Fibroblast of the aortic adventitia (primary cell): ENCODE results near the gene BABAM2. TPM values are rescaled to one million over a fixed set of nuclear protein-coding genes. Genes with fewer than 3 reads are reported as not detected.

ENCODE experiments used
- DNase-seq: peaks from one replicate; pipeline ENCODE4 v3.0.0-alpha.2; 2010; ENCODE audit warnings: low read depth
- H3K4me3 ChIP-seq: 2 replicates; pipeline ENCODE4 v1.5.1; 2011; ENCODE audit warnings: low read depth, mild to moderate bottlenecking, control low read depth, low read length, moderate library complexity
- CTCF ChIP-seq: IDR thresholded peaks from 2 replicates; pipeline ENCODE4 v1.5.1; 2011; ENCODE audit warnings: mild to moderate bottlenecking, low read length, control low read depth, inconsistent platforms; ENCODE audit not compliant: insufficient read depth
- total RNA-seq: library from RNA; depleted of rRNA; stranded (reverse); fragments of >200 nt; gene quantifications from 2 replicates; pipeline ENCODE4 v1.2.3, GENCODE V29; 2012; ENCODE audit warnings: low replicate concordance

Gene BABAM2
- total RNA-seq, 1 donor = 45.3 TPM

- H3K4me3 ChIP-seq = no peak overlapping the region
- no peak for DNase-seq
- no peak for TF ChIP-seq CTCF
Measured at GRCh38 chr2:27885661-27886060, 4.9 kb upstream of the BABAM2 start.

GRCh38 chr2:27886322-27886721 is 4.2 kb upstream of the BABAM2 start:
- no peak for TF ChIP-seq CTCF
- DNase-seq = no peak
- no peak overlapping the region for H3K4me3 ChIP-seq

GRCh38 chr2:27887111-27887510 is 3.4 kb upstream of the BABAM2 start:
- no peak for DNase-seq
- H3K4me3 ChIP-seq = no peak overlapping the region
- no peak for TF ChIP-seq CTCF

GRCh38 chr2:27887830-27888229 is 2.7 kb upstream of the BABAM2 start:
- H3K4me3 ChIP-seq = no peak overlapping the region
- no peak for DNase-seq
- no peak for TF ChIP-seq CTCF

- no peak overlapping the region for H3K4me3 ChIP-seq
- DNase-seq = peak; percentile 42
- TF ChIP-seq CTCF = no peak
Measured at GRCh38 chr2:27888790-27889189, 1.7 kb upstream of the BABAM2 start.

GRCh38 chr2:27889774-27890145 is 769 bp upstream of the BABAM2 start:
- peak overlapping the region; percentile 94 for H3K4me3 ChIP-seq
- TF ChIP-seq CTCF = no peak
- no peak for DNase-seq

- H3K4me3 ChIP-seq = peak overlapping the region; percentile 94
- TF ChIP-seq CTCF = no peak
- peak; percentile 91 for DNase-seq
Measured at GRCh38 chr2:27890924-27891672, 569 bp downstream of the BABAM2 start.
